ENCODE measurements around the gene BPI.

DNA sequence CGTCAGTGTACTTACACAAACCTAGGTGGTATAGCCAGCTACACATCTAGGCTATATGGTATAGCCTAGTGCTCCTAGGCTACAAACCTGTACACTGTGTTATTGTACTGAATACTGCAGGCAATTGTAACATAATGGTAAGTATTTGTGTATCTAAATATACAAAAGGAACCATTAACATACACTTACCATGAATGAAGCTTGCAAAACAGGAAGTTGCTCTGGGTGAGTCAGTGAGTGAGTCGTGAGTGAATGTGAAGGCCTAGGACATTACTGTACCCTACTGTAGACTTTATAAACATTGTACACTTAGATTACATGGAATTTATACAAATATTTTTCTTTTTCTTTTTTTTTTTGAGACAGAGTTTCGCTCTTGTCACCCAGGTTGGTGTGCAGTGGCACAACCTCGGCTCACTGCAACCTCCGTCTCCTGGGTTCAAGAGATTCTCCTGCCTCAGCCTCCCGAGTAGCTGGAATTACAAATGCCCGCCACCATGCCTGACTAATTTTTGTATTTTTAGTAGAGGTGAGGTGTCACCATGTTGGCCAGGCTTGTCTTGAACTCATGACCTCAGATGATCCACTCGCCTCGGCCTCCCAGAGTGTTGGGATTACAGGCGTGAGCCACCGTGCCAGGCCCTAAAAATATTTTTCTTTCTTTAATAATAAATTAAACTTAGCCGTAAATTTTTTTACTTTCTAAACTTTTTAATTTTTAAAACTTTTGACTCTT, 28.0 kb upstream of the BPI start:
- TF ChIP-seq, protein P1, sequence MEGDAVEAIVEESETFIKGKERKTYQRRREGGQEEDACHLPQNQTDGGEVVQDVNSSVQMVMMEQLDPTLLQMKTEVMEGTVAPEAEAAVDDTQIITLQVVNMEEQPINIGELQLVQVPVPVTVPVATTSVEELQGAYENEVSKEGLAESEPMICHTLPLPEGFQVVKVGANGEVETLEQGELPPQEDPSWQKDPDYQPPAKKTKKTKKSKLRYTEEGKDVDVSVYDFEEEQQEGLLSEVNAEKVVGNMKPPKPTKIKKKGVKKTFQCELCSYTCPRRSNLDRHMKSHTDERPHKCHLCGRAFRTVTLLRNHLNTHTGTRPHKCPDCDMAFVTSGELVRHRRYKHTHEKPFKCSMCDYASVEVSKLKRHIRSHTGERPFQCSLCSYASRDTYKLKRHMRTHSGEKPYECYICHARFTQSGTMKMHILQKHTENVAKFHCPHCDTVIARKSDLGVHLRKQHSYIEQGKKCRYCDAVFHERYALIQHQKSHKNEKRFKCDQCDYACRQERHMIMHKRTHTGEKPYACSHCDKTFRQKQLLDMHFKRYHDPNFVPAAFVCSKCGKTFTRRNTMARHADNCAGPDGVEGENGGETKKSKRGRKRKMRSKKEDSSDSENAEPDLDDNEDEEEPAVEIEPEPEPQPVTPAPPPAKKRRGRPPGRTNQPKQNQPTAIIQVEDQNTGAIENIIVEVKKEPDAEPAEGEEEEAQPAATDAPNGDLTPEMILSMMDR (IDR thresholded peaks at IDR 0.05), result no peak
- no peak for TF ChIP-seq POLR2A (IDR thresholded peaks at IDR 0.05)

Measured in esophagus squamous epithelium (tissue), 4 donors.